HG02588 (cell line): Measurements from ENCODE around the gene AP1S2.

Experiments
- ATAC-seq: cut with Tn5 transposase; IDR thresholded peaks from one replicate; pipeline ENCODE4 v1.9.1; 2021; ENCODE audit warnings: mild to moderate bottlenecking, moderate library complexity; ENCODE audit not compliant: unreplicated experiment

The AP1S2 gene

DNA sequence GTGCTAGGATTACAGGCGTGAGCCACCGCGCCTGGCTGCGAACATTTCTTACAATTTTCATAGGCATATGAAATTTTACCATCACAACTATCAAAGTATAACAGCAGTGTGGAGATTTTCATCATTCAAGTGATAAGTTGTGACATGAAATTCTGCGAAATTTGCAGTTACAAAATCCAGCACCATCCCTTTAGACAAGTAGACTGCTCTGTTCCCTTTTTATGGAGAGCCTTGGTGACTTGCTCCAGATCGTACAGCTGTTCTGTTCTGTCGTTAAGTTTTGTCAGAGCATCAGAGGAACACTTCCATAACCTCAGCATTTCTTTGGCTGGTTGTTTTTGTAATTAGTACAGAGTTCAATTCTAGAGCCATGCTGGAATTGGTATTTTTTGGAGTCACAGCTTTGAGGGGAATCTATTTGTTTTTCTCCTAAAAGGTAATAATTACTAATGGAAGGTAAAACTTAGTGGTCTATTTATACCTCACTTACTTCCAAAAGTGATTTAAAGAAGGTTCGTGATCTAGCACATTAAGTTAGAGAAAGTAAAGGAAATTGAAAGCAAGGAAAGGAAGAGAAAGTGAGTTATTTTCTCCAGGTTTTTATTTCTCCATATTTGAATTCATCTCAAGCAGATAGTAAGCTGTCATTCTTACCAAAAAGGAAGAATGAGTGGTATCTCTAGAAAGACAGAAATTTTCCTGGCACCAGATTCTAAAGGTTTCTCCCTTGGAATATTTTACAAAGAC lies 42.2 kb downstream of the AP1S2 start:
- no peak for ATAC-seq

GRCh38 chrX:15808254-15808653 lies 46.4 kb downstream of the AP1S2 start:
- no peak for ATAC-seq

- ATAC-seq = no peak
Observed at GRCh38 chrX:15804563-15804962, 50.0 kb downstream of the AP1S2 start.

GRCh38 chrX:15797707-15798106 lies 56.9 kb downstream of the AP1S2 start:
- ATAC-seq = no peak

GRCh38 chrX:15790769-15791290 lies 63.8 kb downstream of the AP1S2 start:
- peak; percentile 15 for ATAC-seq

DNA sequence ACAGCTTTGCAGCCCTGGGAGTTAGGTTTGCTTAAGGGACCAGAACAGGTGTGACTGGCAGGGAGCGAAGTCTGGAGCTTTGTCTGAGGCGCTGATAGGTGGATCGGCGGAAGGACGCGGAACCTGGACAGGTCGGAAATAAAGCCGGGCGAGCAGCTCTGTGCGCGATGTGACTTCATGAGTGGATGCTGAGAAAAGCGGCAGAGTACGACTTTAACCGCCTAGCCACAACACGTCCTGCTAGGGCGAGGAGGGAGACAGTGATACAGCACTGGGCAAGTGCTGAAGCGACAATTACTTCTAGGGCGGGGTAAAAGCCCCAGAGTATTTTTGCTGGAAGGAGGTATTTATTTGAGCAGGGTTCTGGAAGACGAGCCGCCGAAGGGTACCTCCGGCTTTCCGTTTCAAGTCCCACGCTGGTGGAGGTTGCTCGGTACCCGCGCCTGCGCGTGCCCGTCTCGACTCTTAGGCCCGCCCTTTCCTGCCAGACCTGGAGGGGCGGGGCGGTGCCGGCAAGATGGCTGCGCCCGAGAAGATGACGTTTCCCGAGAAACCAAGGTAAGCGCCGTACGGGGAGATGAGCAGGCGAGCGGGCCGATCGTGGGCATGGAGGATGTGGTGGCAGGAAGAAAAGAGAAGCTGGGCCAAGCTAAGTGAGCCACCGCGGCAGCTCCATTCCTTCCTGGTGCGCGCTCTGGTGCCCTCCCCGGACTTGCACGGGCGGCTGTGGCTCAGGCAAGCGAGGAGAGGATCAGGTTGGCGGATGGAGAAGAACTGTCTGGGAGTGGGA lies 64.4 kb downstream of the AP1S2 start, which contains the start of gene ZRSR2:
TSS of gene ZRSR2 (plus strand) at position 506 of the 790 bp plus-strand sequence. CDS start at position 518, 12 bp downstream.
- peak; percentile 94 for ATAC-seq

DNA sequence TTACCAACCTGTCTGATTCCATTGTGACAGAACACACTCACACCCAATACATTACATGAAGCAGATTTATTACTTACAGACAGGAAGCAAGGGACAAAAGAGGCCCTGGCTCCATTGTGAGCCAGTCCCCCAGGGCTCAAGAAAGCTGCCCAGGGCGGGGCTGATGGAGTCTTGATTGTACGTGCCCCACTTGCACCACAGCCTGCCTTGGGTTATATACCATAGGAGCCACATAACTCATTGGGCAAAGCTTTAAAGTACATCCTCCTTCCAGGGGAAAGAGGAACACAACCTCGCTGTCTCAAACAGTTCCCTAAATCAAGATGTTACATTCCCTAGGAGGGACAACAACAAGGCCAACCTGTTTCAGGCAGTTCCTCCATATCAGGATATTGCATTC lies 67.7 kb downstream of the AP1S2 start:
- no peak for ATAC-seq

DNA sequence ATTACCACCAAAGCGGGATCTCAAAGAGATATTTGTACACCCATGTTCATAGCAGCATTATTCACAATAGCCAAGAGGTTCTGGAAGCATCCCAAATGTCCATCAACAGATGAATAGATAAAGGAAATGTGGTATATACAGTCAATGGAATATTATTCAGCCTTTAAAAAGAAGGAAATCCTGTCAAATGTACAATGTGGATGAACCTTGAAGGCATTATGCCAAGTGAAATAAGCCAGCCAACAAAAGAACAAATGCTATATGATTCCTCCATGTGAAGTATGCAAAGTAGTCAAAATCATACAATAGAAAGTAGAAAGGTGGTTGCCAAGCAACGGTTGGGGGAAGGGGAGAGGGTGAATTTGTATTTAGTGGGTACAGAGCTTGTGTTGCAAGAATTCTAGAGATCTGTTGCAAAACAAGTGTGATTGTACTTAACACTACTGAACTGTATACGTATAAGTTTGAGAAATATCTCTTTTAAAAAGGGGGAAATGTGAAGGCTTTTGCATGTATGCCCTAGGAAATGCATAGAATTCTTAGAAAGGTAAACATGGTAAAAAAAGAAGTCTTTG lies 69.3 kb downstream of the AP1S2 start:
- no peak for ATAC-seq

GRCh38 chrX:15781961-15782699 lies 72.5 kb downstream of the AP1S2 start:
- ATAC-seq = peak; percentile 68
